HepG2 (cell line): Measurements from ENCODE around the gene GPBAR1. TPM values are rescaled to one million over a fixed set of nuclear protein-coding genes. Genes with fewer than 3 reads are reported as not detected.

Source experiments
- ATAC-seq: fragments of 200-7000 bp; cut with Tn5 transposase; 3 replicates; pipeline ENCODE4 v1.9.1; 2020; ENCODE audit warnings: mild to moderate bottlenecking, moderate library complexity
- BruUV-seq: library from RNA; stranded (reverse); fragments of 400-500 nt; replicated peaks from 2 replicates; lab custom pipeline; 2021; lab: Mats Ljungman, UMichigan
- CTCF ChIA-PET: fragments of 300-600 bp; formaldehyde crosslinking; extraction: SDS; loops from one replicate; lab custom pipeline; 2021; ENCODE audit warnings: low total read pairs, inconsistent platforms, low intra/inter-chr PET ratio; lab: Yijun Ruan, JAX
- POLR2A ChIA-PET: fragments of 350-600 bp; sonication (Branson Sonifier 250); formaldehyde crosslinking; loops from one replicate; lab custom pipeline; 2020; ENCODE audit warnings: antibody characterized with exemption, inconsistent platforms; lab: Yijun Ruan, JAX
- DNase-seq: peaks from one replicate; pipeline ENCODE4 v3.0.0-alpha.2; 2015; ENCODE audit warnings: low spot score
- FAIRE-seq: peaks from 3 replicates; lab custom pipeline; 2011; peaks lifted over from hg19 to GRCh38; lab: Jason Lieb, UNC
- H2AFZ ChIP-seq: one replicate; pipeline ENCODE4 v1.6.1; 2011; ENCODE audit warnings: low read length, inconsistent platforms
- H3K27ac ChIP-seq: fragments of 300-600 bp; 3 replicates; pipeline ENCODE4 v1.8.0; 2011; ENCODE audit warnings: mixed run types, mild to moderate bottlenecking, mixed read lengths, low read length, inconsistent platforms; ENCODE audit not compliant: insufficient read depth; ENCODE audit errors: extremely low read length
- H3K27me3 ChIP-seq, 2 experiments: fragments of 200-600 bp in 1 of 2; 2 replicates in 1 of 2; 3 replicates in 1 of 2; pipeline versions ENCODE4 v1.6.0 to v1.8.0; 2011; ENCODE audit warnings: low read length in 2 of 2, mild to moderate bottlenecking in 2 of 2, moderate library complexity in 2 of 2, inconsistent platforms in 1 of 2; ENCODE audit not compliant: insufficient read depth in 2 of 2, control insufficient read depth in 1 of 2
- H3K36me3 ChIP-seq, 2 experiments: fragments of 200-600 bp in 1 of 2; replicated peaks in 1 of 2; 2 replicates in 1 of 2; 3 replicates in 1 of 2; pipeline versions ENCODE4 v1.5.1 to v1.8.0; 2011; ENCODE audit warnings: low read length in 2 of 2, inconsistent platforms in 1 of 2; ENCODE audit not compliant: insufficient read depth in 2 of 2, control insufficient read depth in 1 of 2
- H3K4me1 ChIP-seq: 2 replicates; pipeline ENCODE4 v1.5.1; 2012; ENCODE audit warnings: low read length, inconsistent platforms; ENCODE audit not compliant: insufficient read depth
- H3K4me2 ChIP-seq: 2 replicates; pipeline ENCODE4 v1.6.0; 2011; ENCODE audit warnings: low read depth, low read length, inconsistent platforms
- H3K4me3 ChIP-seq, 3 experiments: fragments of 200-600 bp in 1 of 3; sonication (generic), shearing (Covaris generic) in 1 of 3; replicated peaks in 1 of 3; 2 replicates each; pipeline ENCODE4 v1.5.1; 2011 to 2016; ENCODE audit warnings: low read length in 3 of 3, inconsistent platforms in 2 of 3, low read depth in 2 of 3, mild to moderate bottlenecking in 2 of 3, control low read depth in 1 of 3, mixed read lengths in 1 of 3; ENCODE audit not compliant: insufficient read depth in 1 of 3
- H3K79me2 ChIP-seq: one replicate; pipeline ENCODE4 v1.6.1; 2011; ENCODE audit warnings: low read length, inconsistent platforms; ENCODE audit not compliant: insufficient read depth
- H3K9ac ChIP-seq: 2 replicates; pipeline ENCODE4 v1.6.0; 2011; ENCODE audit warnings: mild to moderate bottlenecking, low read depth, low read length, inconsistent platforms; ENCODE audit not compliant: insufficient read depth
- H3K9me3 ChIP-seq: 2 replicates; pipeline ENCODE4 v1.5.1; 2012; ENCODE audit warnings: mild to moderate bottlenecking, low read length
- H4K20me1 ChIP-seq: 2 replicates; pipeline ENCODE4 v1.6.0; 2011; ENCODE audit warnings: inconsistent platforms, mild to moderate bottlenecking, low read length, moderate library complexity; ENCODE audit not compliant: insufficient read depth
- GZF1 ChIP-seq: sonication (generic); formaldehyde crosslinking; IDR thresholded peaks from 2 replicates; pipeline ENCODE4 v1.5.1; 2020; ENCODE audit warnings: mild to moderate bottlenecking, missing genetic modification reagents
- ZBTB7A ChIP-seq: sonication (generic); formaldehyde crosslinking; IDR thresholded peaks from 2 replicates; pipeline ENCODE4 v1.8.0; 2022; ENCODE audit warnings: mild to moderate bottlenecking, missing genetic modification reagents
- ZKSCAN8 ChIP-seq: IDR thresholded peaks from 2 replicates; pipeline ENCODE4 v1.6.1; 2016; ENCODE audit warnings: borderline replicate concordance, missing genetic modification reagents, missing compliant biosample characterization
- ZNF225 ChIP-seq: sonication (generic); formaldehyde crosslinking; IDR thresholded peaks from 2 replicates; pipeline ENCODE4 v1.4.0; 2020; ENCODE audit warnings: mild to moderate bottlenecking, missing genetic modification reagents
- ZNF75D ChIP-seq: sonication (generic); formaldehyde crosslinking; IDR thresholded peaks from 2 replicates; pipeline ENCODE4 v1.8.1; 2023; ENCODE audit warnings: missing genetic modification reagents, mild to moderate bottlenecking, borderline replicate concordance
- ZNF883 ChIP-seq: sonication (generic); formaldehyde crosslinking; IDR thresholded peaks from 2 replicates; pipeline ENCODE4 v1.5.1; 2020; ENCODE audit warnings: mild to moderate bottlenecking, missing genetic modification reagents; ENCODE audit errors: not compliant biosample characterization
- WGBS: methylation state at CpG from one replicate; pipeline ENCODE4 v1.1.6; 2017; ENCODE audit warnings: low lambda C conversion rate; 5-methylcytosine and 5-hydroxymethylcytosine counted together
- in situ Hi-C: cut with HindIII; loops from 2 replicates; pipeline ENCODE4 v1.10.0; 2017; ENCODE audit warnings: low pct_unique_long_range_greater_than_20kb; ENCODE audit not compliant: extremely low pct_ligation_motif_present
- intact Hi-C: fragments of 100-400 bp; cut with micrococcal nuclease; formaldehyde crosslinking; loops from one replicate; pipeline ENCODE4 v1.10.0; 2022; ENCODE audit not compliant: unreplicated experiment
- polyA plus RNA-seq, 8 experiments: library from polyadenylated mRNA; depleted of rRNA in 3 of 8; stranded (reverse) in 7 of 8; unstranded in 1 of 8; fragments of >200 nt; fragmentation: Illumina TruSeq in 4 of 8; extraction: Trizol in 4 of 8; gene quantifications; 2 replicates each; pipeline versions ENCODE4 v1.2.1 to v1.2.3, GENCODE V29; 2011 to 2016; ENCODE audit warnings: low read depth in 4 of 8, missing spikeins in 1 of 8, mixed read lengths in 1 of 8; ENCODE audit not compliant: insufficient read depth in 1 of 8
- total RNA-seq, 5 experiments: library from RNA; depleted of rRNA; stranded (reverse); fragments of >200 nt; fragmentation: Illumina TruSeq; extraction: Trizol; gene quantifications; 2 replicates each; pipeline ENCODE4 v1.2.3, GENCODE V29; 2016; ENCODE audit warnings: low read depth in 1 of 5

Gene GPBAR1
- total and polyA plus RNA-seq, 2 of the 13 experiments (the other 11 are each of a cell fraction or from before 2014, with no cell fraction given) = 0.05 to 0.09 TPM

DNA sequence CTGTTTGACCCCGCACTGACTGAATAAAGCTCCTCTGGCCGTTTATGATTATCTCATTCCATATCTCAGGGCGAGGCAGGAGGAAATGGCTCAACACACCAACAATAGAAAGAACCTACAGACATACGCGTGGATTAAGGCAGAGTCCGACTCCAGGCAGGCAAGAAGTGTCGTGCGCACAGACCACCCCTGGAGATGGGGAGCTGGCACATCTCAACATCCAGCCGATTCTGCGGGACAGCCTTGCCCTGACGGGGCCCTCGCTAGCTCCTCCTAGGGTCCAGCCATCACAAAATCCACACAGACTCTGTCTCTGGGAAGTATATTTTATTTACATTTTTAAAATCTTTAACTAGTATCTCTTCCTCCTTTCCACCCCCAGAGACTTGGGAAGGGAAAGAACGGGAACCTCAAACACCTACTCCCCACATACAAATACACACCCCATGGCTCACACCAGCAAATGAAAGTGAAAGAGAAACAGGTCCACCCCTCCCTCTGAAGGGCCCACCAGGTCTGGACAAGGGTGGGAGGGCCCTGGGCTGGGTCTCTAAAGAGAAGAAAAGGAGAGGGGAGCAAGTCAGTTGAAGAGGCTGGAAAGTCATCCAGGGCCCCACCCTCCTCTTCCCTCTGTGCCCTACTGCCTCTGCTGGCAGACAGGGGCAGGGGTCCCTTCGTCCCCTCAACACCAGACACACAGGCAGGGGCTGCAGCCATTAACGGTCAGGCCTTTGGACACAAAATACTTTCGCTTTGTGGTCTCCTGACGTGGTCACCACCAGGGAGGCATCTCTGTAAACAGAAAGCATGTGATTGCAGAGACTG lies 3.2 kb downstream of the GPBAR1 start:
- Histone ChIP-seq H2AFZ (no peak overlapping the region), H3K79me2 (peaks cover under 1% of the 10 kb centered on the region), H3K4me2 (peak overlapping the region; percentile 52), H3K9me3 (no peaks in the 10 kb centered on the region), H3K4me1 (peaks cover 77% of the 10 kb centered on the region), H3K27ac (peak overlapping the region; percentile 56), H3K4me3 (peak overlapping the region in 1 of 3 experiments; percentile 22; a peak in 2 of 6 replicates), H3K9ac (peak overlapping the region; percentile 25; the same call in 1 of the 2 replicates), H4K20me1 (no peaks in the 10 kb centered on the region), H3K27me3 (no peaks in the 10 kb centered on the region), H3K36me3 (peaks cover 19 to 40% of the 10 kb centered on the region in 2 experiments)
- in situ Hi-C loops (no loop called here), intact Hi-C loops (no loop called here)
- no TSS peak for BruUV-seq
- FAIRE-seq = no peak
- ChIA-PET POLR2A (interaction anchor here (1.3 kb wide), 1 partner anchor 19 kb away, joined by 4 read pairs; no protein-coding TSS in a partner anchor), CTCF (no interaction called here)
- 87% methylated on average over 17 of the region's 17 CpGs for WGBS
- DNase-seq = no peak
- TF ChIP-seq ZNF883 (CRISPR knock-in tag) = peak; percentile 21
- 0 out of 2 replicates have a peak, but pooled peaks have one; percentile 3 for TF ChIP-seq ZBTB7A (CRISPR knock-in tag)
- no peak for TF ChIP-seq ZNF225 (CRISPR knock-in tag)
- TF ChIP-seq ZNF75D (CRISPR knock-in tag) = peak; percentile 28; the same call in 1 of the 2 replicates
- TF ChIP-seq GZF1 (CRISPR knock-in tag) = no peak
- TF ChIP-seq ZKSCAN8 (CRISPR knock-in tag) = 0 out of 2 replicates have a peak, but pooled peaks have one; percentile 0
- ATAC-seq = no peak; the same call in 2 of the 3 replicates
